Panc1 (cell line): ENCODE data around the gene DTNBP1. TPM values are rescaled to one million over a fixed set of nuclear protein-coding genes. Genes with fewer than 3 reads are reported as not detected.

ENCODE experiments used
- ATAC-seq: fragments of 200-7000 bp; cut with Tn5 transposase; 2 replicates; pipeline ENCODE4 v1.9.1; 2020; ENCODE audit warnings: mild to moderate bottlenecking, moderate library complexity
- BruUV-seq: library from RNA; stranded (reverse); fragments of 400-500 nt; replicated peaks from 2 replicates; lab custom pipeline; 2021; lab: Mats Ljungman, UMichigan
- CTCF ChIA-PET: fragments of 300-600 bp; sonication (Branson Sonifier 250); formaldehyde crosslinking; loops from one replicate; lab custom pipeline; 2022; ENCODE audit warnings: antibody characterized with exemption; lab: Charles Lee
- POLR2A ChIA-PET: fragments of 300-600 bp; sonication (Branson Sonifier 250); formaldehyde crosslinking; loops from one replicate; lab custom pipeline; 2022; ENCODE audit warnings: antibody characterized with exemption; lab: Charles Lee
- DNase-seq: peaks from one replicate; pipeline ENCODE4 v3.0.0-alpha.2; 2010; ENCODE audit warnings: low read depth, low spot score
- H3K27ac ChIP-seq: 2 replicates; pipeline ENCODE4 v1.5.1; 2011; ENCODE audit warnings: mild to moderate bottlenecking, low read length, inconsistent platforms
- H3K27me3 ChIP-seq: fragments of 200-500 bp; sonication (Bioruptor generic); 2 replicates; pipeline ENCODE4 v1.6.0; 2014; ENCODE audit warnings: low read length, inconsistent platforms; ENCODE audit not compliant: control insufficient read depth, insufficient read depth
- H3K36me3 ChIP-seq: fragments of 200-500 bp; sonication (Bioruptor generic); 2 replicates; pipeline ENCODE4 v1.5.1; 2014; ENCODE audit warnings: inconsistent platforms, mild to moderate bottlenecking, low read length, moderate library complexity; ENCODE audit not compliant: control insufficient read depth, insufficient read depth
- H3K4me1 ChIP-seq: 2 replicates; pipeline ENCODE4 v1.5.1; 2011; ENCODE audit warnings: inconsistent platforms, mild to moderate bottlenecking, low read length, moderate library complexity; ENCODE audit not compliant: control insufficient read depth, insufficient read depth
- H3K4me3 ChIP-seq, 2 experiments: 2 replicates each; pipeline ENCODE4 v1.5.1; 2011 to 2012; ENCODE audit warnings: low read depth in 2 of 2, low read length in 2 of 2, mild to moderate bottlenecking in 2 of 2, inconsistent platforms in 1 of 2, moderate library complexity in 1 of 2
- H3K9me3 ChIP-seq: fragments of 200-500 bp; sonication (Bioruptor generic); 2 replicates; pipeline ENCODE4 v1.5.1; 2014; ENCODE audit warnings: low read depth, mild to moderate bottlenecking, inconsistent platforms, low read length, moderate library complexity; ENCODE audit not compliant: control insufficient read depth, insufficient read depth
- POLR2AphosphoS5 ChIP-seq: IDR thresholded peaks from 2 replicates; pipeline ENCODE4 v1.6.1; 2012; ENCODE audit warnings: mild to moderate bottlenecking, low read depth, low read length, moderate library complexity
- SIN3A ChIP-seq: IDR thresholded peaks from 2 replicates; pipeline ENCODE4 v1.6.1; 2012; ENCODE audit warnings: low read depth, mild to moderate bottlenecking, low read length, moderate library complexity, borderline replicate concordance; ENCODE audit not compliant: insufficient read depth
- TCF7L2 ChIP-seq: IDR thresholded peaks from 2 replicates; pipeline ENCODE4 v1.6.1; 2011; ENCODE audit warnings: mild to moderate bottlenecking, low read depth, low read length, inconsistent platforms
- in situ Hi-C: cut with HindIII; loops from 2 replicates; pipeline ENCODE4 v1.10.0; 2016; ENCODE audit warnings: low sequenced_read_pairs, low pct_unique_long_range_greater_than_20kb
- intact Hi-C: fragments of 100-400 bp; cut with micrococcal nuclease; formaldehyde crosslinking; loops from one replicate; pipeline ENCODE4 v1.10.0; 2022; ENCODE audit not compliant: unreplicated experiment
- total RNA-seq: library from RNA; stranded (reverse); gene quantifications from one replicate; pipeline ENCODE4 v1.2.1, GENCODE V29; 2021; ENCODE audit not compliant: unreplicated experiment
- TF ChIP-seq, protein P1 (sequence below): fragments of 450-650 bp; IDR thresholded peaks from 2 replicates; pipeline ENCODE4 v1.5.1; 2017; ENCODE audit warnings: mild to moderate bottlenecking
- TF ChIP-seq, protein P2 (sequence below), 2 experiments: IDR thresholded peaks; 2 replicates each; pipeline ENCODE4 v1.6.1; 2011 to 2012; ENCODE audit warnings: low read depth in 2 of 2, control low read depth in 1 of 2, low read length in 1 of 2, mild to moderate bottlenecking in 1 of 2, moderate library complexity in 1 of 2; ENCODE audit not compliant: insufficient read depth in 1 of 2

The DTNBP1 gene
- total RNA-seq, 1 experiment from 2014 or later = 29.3 TPM

DNA sequence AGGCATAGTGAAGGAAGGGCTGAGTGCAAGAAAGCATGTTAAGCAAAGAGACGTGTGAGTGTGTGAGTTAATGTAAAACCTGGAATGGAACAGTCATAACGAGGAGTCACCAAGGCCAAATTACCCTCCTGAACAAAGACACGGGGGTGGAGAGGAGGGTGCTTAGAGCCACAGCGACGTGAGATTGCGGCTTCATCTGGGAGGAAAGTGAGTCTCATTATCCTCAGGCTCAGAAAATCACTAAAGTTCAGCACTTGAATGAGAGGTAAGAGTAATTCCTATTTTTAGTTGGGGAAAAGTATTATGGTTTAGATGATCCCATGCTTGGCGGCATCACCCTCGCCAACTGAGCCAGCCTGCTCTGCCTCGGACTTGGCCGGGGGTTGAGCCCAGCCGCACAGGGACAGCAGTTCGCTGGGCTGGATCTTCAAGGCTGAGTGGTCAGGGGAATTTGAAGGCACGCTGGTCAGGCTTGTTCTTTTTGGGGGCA is 136.6 kb downstream of the DTNBP1 start:
- ATAC-seq (no peak), DNase-seq (no peak)
- in situ Hi-C loops (no loop called here), intact Hi-C loops (no loop called here)
- TF ChIP-seq SIN3A (no peak), POLR2AphosphoS5 (no peak), TCF7L2 (no peak)
- TF ChIP-seq, protein P1, sequence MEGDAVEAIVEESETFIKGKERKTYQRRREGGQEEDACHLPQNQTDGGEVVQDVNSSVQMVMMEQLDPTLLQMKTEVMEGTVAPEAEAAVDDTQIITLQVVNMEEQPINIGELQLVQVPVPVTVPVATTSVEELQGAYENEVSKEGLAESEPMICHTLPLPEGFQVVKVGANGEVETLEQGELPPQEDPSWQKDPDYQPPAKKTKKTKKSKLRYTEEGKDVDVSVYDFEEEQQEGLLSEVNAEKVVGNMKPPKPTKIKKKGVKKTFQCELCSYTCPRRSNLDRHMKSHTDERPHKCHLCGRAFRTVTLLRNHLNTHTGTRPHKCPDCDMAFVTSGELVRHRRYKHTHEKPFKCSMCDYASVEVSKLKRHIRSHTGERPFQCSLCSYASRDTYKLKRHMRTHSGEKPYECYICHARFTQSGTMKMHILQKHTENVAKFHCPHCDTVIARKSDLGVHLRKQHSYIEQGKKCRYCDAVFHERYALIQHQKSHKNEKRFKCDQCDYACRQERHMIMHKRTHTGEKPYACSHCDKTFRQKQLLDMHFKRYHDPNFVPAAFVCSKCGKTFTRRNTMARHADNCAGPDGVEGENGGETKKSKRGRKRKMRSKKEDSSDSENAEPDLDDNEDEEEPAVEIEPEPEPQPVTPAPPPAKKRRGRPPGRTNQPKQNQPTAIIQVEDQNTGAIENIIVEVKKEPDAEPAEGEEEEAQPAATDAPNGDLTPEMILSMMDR = no peak
- TF ChIP-seq, protein P2, sequence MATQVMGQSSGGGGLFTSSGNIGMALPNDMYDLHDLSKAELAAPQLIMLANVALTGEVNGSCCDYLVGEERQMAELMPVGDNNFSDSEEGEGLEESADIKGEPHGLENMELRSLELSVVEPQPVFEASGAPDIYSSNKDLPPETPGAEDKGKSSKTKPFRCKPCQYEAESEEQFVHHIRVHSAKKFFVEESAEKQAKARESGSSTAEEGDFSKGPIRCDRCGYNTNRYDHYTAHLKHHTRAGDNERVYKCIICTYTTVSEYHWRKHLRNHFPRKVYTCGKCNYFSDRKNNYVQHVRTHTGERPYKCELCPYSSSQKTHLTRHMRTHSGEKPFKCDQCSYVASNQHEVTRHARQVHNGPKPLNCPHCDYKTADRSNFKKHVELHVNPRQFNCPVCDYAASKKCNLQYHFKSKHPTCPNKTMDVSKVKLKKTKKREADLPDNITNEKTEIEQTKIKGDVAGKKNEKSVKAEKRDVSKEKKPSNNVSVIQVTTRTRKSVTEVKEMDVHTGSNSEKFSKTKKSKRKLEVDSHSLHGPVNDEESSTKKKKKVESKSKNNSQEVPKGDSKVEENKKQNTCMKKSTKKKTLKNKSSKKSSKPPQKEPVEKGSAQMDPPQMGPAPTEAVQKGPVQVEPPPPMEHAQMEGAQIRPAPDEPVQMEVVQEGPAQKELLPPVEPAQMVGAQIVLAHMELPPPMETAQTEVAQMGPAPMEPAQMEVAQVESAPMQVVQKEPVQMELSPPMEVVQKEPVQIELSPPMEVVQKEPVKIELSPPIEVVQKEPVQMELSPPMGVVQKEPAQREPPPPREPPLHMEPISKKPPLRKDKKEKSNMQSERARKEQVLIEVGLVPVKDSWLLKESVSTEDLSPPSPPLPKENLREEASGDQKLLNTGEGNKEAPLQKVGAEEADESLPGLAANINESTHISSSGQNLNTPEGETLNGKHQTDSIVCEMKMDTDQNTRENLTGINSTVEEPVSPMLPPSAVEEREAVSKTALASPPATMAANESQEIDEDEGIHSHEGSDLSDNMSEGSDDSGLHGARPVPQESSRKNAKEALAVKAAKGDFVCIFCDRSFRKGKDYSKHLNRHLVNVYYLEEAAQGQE (IDR thresholded peaks at IDR 0.05; ENCODE audit: insufficient read depth in 1 of 2, low read depth in 2 of 2, low read length in 1 of 2) = no peak
- POLR2A ChIA-PET = no interaction called here
- CTCF ChIA-PET = no interaction called here
- H3K27me3 ChIP-seq = no peaks in the 10 kb centered on the region
- BruUV-seq = no TSS peak
- H3K4me1 ChIP-seq = no peaks in the 10 kb centered on the region
- H3K9me3 ChIP-seq = no peaks in the 10 kb centered on the region
- peaks cover 2% of the 10 kb centered on the region; the same call in 1 of the 2 replicates for H3K36me3 ChIP-seq
- no peak overlapping the region for H3K27ac ChIP-seq
- no peak overlapping the region for H3K4me3 ChIP-seq

DNA sequence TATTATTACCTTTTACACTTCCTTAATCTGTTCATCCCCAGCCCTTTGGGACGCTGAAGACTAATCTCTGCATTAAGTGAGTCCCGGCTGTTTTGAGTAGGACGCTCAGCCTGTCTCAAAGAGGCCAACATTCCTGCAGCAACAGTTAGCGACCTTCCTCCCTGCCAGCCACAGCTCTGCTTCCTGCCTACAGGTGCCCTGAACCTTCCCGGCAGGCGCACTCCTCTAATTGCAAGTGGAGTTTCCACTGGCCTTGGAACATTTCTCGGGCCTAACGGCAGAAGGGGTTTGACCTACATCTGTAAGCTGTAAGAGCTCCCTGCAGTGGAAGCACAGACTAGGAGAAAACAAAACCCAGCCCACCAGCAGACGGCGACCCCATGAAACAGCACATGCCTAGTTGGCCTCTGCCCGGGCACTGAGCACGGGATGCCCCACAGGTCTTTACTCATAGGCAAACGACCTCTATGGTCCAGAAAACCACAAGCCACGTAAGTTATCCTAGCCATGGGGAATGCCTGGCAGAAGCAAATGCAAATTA is 137.9 kb downstream of the DTNBP1 start:
- DNase-seq (no peak), ATAC-seq (no peak)
- Histone ChIP-seq H3K4me3 (no peak overlapping the region), H3K36me3 (peaks cover under 1% of the 10 kb centered on the region; the same call in 1 of the 2 replicates), H3K27me3 (no peaks in the 10 kb centered on the region), H3K9me3 (no peaks in the 10 kb centered on the region), H3K27ac (no peak overlapping the region), H3K4me1 (no peaks in the 10 kb centered on the region)
- BruUV-seq = no TSS peak
- POLR2A ChIA-PET = no interaction called here
- TF ChIP-seq, protein P1 = no peak
- TF ChIP-seq SIN3A (no peak), TCF7L2 (no peak), POLR2AphosphoS5 (no peak)
- TF ChIP-seq, protein P2 (IDR thresholded peaks at IDR 0.05; ENCODE audit: insufficient read depth in 1 of 2, low read depth in 2 of 2, low read length in 1 of 2) = no peak
- intact Hi-C loops (no loop called here), in situ Hi-C loops (no loop called here)
- CTCF ChIA-PET = no interaction called here
